GM19328 (cell line): ENCODE data around the gene ZNF391.
"Not testable (repeated sequence)": the region's sequence is repeated elsewhere in the genome, so short reads cannot be mapped to it uniquely, and the experiment has no call there.

ENCODE experiments used
- ATAC-seq: cut with Tn5 transposase; IDR thresholded peaks from one replicate; pipeline ENCODE4 v1.9.1; 2021; ENCODE audit warnings: mild to moderate bottlenecking, moderate library complexity; ENCODE audit not compliant: unreplicated experiment

Gene ZNF391

DNA sequence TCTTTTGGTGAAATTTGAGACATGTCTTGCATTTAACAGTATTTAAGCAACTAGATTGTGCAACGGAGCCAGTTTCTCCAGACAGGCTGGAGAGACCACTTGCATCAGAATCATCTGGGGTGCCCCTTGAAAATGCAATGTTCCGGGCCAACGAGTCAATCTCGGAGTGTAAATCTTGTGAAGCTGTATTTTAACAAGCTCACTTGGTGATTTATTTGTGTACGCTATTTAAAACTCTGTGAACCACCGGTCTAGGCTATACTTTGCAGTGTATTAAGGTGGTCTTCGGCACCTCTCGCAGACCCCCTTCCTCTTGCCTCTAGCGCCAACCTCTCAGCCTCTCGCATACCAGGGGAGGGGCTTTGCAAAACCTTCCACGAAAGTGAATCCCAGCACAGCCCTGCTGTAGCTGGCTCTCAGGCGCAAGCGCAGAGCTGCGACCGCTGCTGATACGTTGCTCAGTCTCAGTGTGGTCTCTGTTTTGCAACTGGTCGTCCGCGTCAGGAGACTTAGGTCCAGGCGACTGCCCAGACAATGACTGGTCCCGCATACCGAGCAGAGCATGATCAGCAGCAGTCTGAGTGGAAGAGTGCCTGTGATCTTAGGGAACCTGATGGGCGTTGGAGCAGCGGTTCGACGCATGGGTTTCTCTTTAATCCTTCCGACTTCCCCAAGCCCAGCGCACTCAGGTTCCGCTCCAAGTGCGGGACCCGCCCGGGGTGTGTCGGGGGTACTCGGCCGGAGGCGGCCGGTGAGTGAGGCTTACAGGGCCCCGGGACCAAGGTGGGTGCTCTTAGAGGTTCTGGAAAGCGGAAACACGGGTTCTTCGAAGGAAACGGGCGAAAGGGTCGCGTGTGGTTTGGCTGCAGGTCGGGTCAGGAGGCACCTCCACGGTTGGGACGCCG is at the start of gene ZNF391:
Gene ZNF391 (plus strand): TSS at position 467 of the 905 bp plus-strand sequence. CDS start 11,612 bp downstream, outside the sequence.
- peak; percentile 91 for ATAC-seq

DNA sequence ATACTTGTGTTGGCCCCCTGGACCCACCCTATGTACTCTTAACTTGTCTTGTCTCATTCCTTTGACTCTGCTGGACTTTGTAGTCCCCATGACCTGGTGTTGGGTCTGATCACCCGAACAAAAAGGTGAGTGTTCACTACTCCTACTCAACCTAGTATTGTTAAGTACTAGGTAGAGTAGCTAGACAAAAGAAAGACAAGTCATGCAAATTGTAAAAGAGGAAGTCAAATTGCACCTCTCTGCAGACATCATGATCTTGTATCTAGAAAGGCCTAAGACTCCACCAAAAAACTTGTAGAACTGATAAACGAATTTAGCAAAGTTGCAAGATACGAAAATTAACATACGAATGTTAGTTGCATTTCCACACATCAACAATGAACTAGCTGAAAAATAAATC is 35.7 kb upstream of the ZNF391 start:
- ATAC-seq, result no peak

DNA sequence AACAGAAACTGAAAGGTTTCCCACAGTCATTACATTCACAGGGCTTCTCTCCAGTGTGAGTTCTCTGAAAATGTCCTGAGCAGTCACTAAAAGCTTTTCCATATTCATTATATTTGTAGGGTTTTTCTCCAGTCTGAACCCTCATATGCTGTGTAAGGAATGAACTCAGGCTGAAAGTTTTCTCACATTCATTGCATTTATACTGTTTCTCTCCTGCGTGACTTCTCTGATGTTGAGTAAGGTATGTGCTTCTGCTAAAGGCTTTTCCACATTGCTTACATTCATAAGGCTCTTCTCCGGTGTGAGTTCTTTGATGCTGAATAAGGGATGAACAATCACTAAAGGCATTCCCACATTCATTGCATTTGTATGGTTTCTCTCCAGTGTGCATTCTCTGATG is 29.8 kb upstream of the ZNF391 start:
- ATAC-seq, result no peak

DNA sequence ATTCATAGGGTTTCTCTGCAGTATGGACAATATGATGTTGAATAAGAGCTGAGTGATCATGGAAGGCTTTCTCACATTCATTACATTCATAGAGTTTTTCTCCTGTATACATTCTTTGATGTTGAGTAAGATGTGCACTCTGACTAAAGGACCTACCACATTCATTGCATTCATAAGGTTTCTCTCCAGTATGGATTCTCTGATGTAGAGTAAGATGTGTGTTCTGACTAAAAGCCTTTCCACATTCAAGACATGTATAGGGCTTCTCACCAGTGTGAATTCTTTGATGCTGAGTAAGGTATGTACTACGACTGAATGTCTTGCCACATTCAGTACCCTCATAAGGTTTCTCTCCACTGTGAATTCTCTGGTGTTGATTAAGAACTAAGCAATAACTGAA is 29.3 kb upstream of the ZNF391 start:
- ATAC-seq, result no peak

DNA sequence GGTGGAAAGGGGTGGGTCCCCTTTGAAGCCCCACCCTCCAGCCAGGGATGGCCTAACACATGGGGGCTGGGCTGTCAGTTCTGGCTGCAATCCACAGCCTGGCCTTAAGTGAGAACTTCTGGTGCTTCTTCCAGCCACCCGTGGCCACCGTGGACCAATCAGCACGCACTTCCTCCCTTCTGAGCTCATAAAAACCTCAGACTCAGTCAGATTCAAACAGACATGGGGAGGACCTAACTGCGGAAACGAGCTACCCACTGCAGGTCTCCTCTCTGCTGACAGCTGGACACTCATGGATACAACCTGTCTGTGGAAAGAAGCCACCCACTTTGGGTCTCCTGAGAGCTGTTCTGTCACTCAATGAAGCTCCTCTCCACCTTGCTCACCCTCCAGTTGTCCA is 20.4 kb upstream of the ZNF391 start:
- ATAC-seq, result no peak

DNA sequence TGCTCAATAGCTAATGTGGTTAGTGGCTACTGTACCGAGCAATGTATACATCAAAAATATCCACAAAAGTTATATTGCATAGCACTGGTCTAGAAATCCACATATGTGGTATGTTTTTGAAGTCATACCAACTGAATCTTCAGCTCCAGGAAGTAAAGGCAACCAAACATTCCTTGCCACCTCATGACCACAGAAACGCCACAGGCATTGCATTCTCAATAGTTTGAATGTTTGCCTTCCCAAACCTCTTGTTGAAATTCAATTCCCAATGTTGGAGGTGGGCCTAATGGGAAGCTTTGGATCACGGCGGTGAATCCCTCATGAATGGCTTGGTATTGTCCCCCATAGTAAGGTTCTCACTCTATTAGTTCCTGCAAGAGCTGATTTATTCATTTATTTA is 18.2 kb upstream of the ZNF391 start:
- no peak for ATAC-seq

DNA sequence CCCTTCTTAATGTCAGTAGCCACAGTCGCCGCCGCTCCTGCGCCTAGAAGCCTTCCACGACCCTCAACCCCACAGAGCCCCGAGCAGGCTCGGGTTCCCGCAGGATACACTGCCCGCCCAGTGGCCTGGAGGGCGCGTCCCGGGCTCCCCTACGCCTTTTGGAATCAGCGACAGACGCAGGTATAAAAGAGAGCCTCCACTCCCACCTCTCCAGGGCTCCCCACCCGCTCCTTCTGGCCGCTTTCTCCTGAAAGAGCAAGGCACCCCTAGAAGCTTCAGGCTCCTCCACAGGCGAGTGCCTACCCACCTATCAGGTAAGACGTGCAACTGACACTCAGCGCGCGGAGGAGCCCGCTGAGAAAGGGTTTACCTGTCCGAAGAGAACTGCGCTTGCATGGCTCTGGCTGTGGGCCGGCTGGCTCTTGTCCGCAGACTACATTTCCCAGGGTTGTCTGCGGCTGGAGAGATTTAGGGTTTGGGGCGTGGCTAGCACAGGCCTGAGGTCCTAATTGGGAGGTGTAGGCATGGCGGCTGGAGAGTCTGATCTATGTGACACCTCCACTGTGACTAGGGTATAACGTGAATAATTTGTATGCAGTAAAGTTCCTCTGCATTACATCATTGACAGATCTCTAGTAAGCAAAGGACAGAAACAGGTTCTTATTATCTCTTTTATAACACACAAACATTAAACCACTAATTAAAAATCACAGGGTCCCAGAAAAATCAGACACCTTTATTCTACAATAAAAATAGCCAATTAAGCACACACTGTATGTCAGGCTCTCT is 13.5 kb upstream of the ZNF391 start:
- no peak for ATAC-seq

DNA sequence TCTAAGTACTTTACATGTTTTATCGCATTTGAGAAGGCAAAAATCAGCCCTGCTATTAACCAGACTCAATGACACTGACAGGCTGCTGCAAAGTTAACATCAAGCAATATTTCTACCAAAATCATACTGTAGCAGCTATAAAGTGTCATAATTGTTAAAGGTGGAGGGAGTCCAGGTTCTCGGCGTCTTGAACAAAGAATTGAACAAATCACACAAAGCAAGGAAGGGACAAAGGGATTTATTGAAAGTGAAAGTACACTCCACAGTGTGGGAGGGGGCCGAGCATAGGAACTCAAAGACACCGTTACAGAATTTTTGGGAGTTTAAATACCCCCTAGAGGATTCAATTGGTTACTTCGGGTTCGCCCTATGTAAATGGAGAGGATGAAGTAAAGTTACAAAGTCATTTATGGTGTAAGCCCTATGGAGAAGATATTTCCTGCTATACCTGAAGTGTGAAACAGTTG is 12.9 kb upstream of the ZNF391 start:
- ATAC-seq, result no peak

DNA sequence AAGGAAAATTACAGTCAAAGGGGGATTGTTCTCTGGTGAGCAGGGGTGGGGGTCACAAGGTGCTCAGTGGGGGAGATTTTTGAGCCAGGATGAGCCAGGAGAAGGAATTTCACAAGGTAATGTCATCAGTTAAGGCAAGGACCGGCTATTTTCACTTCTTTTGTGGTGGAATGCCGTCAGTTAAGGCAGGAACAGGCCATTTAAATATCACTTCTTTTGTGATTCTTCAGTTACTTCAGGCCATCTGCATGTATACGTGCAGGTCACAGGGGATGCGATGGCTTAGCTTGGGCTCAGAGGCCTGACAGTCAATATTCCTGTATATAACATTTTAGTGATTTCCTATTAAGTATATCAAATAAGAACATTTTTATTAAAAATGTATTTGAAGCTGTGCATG is 10.2 kb upstream of the ZNF391 start:
- ATAC-seq, result not testable (repeated sequence)

DNA sequence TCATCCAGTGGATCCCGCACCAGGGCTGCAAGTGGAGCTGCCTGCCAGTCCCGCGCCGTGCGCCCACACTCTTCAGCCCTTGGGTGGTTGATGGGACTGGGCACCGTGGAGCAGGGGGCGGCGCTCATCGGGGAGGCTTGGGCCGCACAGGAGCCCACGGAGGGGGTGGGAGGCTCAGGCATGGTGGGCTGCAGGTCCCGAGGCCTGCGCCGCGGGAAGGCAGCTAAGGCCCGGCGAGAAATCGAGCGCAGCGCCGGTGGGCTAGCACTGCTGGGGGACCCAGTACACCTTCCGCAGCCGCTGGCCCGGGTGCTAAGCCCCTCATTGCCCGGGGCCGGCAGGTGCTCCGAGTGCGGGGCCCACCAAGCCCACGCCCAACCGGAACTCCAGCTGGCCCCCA is 7.6 kb upstream of the ZNF391 start:
- ATAC-seq, result not testable (repeated sequence)

DNA sequence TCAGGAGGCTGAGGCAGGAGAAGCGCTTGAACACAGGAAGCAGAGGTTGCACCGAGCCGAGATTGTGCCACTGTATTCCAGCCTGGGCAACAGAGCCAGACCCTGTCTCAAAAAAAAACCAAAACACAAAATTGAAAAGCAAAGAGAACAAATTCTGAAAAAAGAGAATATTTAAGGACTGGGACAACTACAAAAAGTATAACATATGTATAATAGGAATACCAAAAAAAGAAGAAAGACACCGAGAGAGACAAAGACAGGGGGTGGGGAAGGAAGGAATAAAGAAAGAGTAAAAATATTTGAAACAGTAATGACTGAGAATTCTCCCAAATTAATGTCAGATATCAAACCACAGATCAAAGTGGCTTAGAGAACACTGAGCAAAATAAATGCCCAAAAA is 5.5 kb upstream of the ZNF391 start:
- no peak for ATAC-seq

DNA sequence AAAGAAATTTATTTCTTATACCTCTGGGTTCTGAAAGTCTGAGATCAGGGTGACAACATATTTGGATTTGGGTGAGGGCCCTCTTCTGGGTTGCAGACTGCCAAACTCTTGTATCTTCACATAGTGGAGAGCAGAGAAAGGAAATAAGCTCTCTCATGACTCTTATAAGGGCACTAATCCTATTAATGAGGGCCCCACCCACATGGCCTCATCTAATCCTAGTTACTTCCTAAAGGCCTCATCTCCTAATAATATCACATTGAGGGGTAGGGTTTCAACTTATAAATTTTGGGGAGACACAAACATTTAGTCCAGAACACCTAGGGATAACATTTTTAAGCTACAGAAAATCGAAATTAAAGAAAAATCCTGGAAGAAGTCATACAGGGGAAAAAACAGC is 5.1 kb upstream of the ZNF391 start:
- ATAC-seq, result no peak

DNA sequence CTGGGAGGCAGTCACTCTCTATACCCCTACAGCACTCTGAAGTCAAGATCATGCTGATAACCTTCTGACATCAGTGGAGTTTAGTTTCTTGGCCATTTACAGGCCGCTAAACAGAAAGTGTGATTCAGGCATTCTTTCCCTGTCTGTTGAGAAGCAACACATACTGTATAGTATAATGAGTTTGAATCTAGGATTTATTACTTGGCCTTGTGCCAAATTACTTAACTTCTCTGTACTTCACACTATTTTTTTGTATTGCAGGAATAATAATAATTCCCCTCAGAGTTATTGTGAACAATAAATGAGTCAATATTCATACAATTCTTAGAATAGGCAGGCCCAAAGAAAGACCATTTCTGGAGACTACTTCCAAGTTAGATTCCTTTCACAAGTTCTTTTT is 4.1 kb downstream of the ZNF391 start:
- ATAC-seq, result no peak

DNA sequence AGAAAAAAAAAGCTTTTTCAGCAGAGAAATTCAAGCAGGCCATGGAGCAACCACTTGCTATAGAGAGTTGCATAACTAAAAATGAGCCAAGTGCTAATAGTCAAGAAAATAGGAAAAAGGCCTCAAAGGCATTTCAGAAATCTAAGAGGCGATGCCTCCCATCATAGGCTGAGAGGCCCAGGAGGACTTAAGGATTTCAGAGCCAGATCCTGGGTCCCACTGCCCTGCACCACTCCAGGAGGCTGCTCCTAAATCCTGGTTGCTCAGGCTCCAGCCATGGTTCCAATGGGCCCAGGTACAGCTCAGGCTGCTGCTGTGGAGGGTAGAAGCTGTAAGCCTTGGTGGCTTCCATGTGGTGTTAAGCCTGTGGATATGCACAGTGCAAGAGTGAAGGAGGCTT is 5.5 kb downstream of the ZNF391 start:
- no peak for ATAC-seq

DNA sequence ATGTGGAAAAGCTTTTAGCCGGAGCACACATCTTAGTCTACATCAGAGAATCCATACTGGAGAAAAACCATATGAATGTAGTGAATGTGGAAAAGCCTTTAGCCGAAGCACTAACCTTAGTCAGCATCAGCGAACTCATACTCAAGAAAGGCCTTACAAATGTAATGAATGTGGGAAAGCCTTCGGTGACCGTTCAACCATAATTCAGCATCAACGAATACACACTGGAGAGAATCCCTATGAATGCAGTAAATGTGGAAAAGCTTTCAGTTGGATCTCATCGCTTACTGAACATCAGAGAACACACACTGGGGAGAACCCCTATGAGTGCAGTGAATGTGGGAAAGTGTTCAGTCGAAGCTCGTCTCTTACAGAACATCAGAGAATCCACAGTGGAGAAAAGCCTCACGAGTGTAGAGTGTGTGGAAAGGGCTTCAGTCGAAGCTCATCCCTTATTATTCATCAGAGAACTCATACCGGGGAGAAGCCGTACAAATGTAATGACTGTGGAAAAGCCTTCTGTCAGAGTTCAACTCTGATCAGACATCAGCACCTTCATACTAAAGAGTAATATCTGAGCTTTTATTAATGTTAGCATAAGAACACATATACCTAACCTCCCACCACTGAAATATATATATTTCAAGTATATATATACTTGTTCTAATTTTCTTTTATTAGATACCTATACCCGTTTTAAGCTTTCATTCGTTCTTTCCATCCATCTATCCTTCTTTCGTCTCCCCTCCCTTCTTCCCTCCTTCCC is 12.5 kb downstream of the ZNF391 start:
- ATAC-seq, result no peak

DNA sequence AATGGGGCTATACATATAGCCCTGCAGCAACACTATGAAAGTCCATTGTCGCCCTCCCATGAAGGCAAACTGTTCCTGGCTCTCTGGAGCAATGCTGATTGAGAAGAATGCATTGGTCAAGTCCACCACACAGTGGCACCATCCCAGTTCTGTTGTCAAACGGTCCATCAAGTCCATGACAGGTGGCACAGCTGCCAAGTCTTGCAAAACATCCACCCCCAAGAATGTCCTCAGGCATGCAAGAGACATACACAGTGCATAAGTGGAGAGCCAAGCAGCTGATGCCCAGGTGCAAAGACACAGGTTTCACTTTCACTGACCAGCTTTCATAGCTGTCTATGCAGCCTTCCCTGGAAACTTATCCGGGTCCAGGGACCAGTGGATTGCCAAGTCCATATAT is 17.5 kb downstream of the ZNF391 start:
- ATAC-seq, result no peak

DNA sequence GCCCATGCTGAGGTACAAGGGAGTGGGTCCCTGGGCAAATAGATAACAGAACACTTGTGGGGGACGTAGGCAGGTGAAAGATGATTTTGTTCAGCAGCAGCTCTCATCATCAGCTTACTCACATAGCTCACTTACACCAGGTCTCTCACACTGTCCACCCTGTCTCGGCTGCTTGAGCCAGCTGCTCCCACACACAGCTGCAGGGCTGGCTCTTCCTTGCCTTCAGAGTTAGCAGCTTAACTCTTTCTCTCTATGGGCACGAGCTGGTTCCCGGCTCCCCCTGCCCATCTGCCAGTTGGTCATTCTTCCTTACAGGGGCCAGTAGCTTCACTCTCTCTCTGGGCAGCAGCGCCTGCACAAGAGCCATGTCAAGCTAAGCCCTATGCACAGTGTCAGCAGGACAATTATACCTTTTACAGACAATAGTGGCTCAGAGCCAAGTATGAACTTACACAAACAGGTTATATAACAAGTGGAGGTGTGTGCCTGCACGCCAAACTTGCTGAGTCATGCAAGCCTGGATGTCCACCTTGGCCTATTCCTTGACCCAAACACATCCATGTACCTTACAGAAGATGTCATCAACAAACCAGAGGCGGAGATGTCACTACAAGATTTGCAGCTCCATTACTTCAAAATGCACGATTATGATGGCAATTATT is 18.7 kb downstream of the ZNF391 start:
- no peak for ATAC-seq

DNA sequence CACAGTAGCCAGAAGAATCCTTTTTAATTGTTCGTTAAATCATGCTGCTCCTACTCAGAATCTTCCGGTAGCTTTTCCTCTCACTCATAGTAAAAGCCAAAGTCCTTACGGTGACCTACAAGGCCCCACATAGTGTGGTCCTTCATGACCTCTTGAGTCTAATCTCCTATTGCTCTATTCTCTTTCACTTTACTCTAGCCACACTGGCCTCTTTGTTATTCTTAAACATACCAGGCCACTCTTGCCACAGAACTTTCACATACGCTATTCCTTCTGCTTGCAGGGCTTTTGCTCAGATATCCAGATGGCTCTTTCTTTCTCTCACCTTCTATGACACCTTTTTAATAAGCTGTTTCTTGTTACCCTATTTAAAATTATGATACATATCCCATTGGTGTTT is 25.7 kb downstream of the ZNF391 start:
- no peak for ATAC-seq

DNA sequence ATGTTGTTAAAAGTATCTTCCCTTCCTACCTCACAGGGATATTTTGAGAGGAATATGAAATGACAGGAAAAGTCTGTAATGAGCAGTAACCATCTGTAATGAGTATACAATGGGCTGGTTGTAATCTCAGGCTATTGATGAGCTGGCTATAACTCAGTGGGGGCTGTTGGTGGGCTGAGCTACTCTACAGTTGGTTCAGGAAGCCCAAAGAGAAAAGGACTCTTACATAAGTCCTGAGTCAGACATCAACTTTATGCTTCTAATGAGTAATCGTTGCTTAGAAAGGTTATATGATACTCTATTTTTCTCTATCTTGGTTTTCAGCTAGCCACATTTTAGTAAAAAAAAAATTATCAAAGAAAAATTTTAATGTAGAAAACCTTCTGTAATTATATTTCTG is 26.4 kb downstream of the ZNF391 start:
- no peak for ATAC-seq

DNA sequence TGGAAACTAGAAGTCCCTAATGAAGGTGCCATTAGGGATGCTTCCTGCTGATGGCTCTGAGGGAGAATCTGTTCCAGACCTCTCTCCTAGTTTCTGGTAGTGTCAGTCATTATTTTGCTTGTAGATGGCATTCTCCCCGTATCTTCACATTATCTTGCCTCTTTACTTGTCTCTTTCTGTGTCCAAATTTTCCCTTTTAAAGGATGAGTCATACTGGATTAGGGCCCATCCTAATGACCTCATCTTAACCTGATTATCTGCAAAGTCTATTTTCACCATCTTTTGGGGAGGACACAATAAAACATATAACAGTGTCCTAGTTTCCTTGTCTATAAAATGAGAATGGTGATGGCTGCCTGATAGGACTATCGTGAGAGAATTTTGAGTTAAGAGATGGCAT is 27.3 kb downstream of the ZNF391 start:
- no peak for ATAC-seq

DNA sequence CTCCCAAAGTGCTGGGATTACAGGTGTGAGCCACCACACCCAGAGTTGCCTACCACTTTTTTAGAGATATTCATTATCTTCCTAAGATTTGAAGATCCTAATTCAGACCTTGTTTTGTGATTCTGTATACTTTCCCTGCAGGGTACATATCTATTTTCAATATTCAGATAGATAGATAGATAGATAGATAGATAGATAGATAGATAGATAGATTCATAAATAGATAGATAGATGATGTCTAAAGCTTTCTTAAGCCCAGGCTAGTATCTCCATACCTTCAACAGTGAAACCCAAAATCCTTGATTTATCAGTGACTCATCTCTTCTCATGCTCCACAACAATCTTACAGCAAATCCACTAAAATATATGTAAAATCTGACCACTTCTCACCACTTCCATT is 30.8 kb downstream of the ZNF391 start:
- ATAC-seq, result no peak
